Natural killer cell (primary cell): Measurements from ENCODE around the gene CTBP1. TPM values are rescaled to one million over a fixed set of nuclear protein-coding genes. Genes with fewer than 3 reads are reported as not detected.

Experiments
- ATAC-seq, 3 donors: fragments of 150-1000 bp in 2 of 3; fragments of 200-7000 bp in 1 of 3; cut with Tn5 transposase; 1 replicate in 1 of 3; 2 replicates in 2 of 3; pipeline ENCODE4 v1.10.0; 2021; ENCODE audit warnings: mild to moderate bottlenecking in 2 of 3, moderate library complexity in 2 of 3
- DNase-seq, 2 donors: peaks; one replicate each; pipeline versions ENCODE4 v3.0.0 to v3.0.0-alpha.2; 2013 to 2021; ENCODE audit warnings: mixed read lengths in 1 of 2
- H3K27ac ChIP-seq: one replicate; pipeline ENCODE4 v1.5.1; 2013; ENCODE audit warnings: mild to moderate bottlenecking, low read length
- H3K27me3 ChIP-seq: one replicate; pipeline ENCODE4 v1.6.1; 2013; ENCODE audit warnings: low read length; ENCODE audit not compliant: control insufficient read depth, insufficient read depth
- H3K36me3 ChIP-seq: one replicate; pipeline ENCODE4 v1.6.1; 2013; ENCODE audit warnings: low read length; ENCODE audit not compliant: control insufficient read depth, insufficient read depth
- H3K4me1 ChIP-seq: one replicate; pipeline ENCODE4 v1.6.1; 2013; ENCODE audit warnings: low read length; ENCODE audit not compliant: control insufficient read depth, insufficient read depth
- H3K4me3 ChIP-seq: one replicate; pipeline ENCODE4 v1.5.1; 2013; ENCODE audit warnings: low read length
- H3K9me3 ChIP-seq: one replicate; pipeline ENCODE4 v1.6.1; 2013; ENCODE audit warnings: low read length; ENCODE audit not compliant: control insufficient read depth, insufficient read depth
- H3K27ac Mint-ChIP-seq, 2 donors: one replicate each; pipeline ENCODE4 v1.8.0; 2022; ENCODE audit warnings: mild to moderate bottlenecking in 2 of 2, mixed read lengths in 2 of 2, moderate library complexity in 1 of 2
- H3K27me3 Mint-ChIP-seq, 2 donors: one replicate each; pipeline ENCODE4 v1.8.0; 2022; ENCODE audit warnings: low read depth in 2 of 2, mixed read lengths in 2 of 2
- H3K36me3 Mint-ChIP-seq: one replicate; pipeline ENCODE4 v1.8.0; 2022; ENCODE audit warnings: mixed read lengths
- H3K4me1 Mint-ChIP-seq, 2 donors: one replicate each; pipeline ENCODE4 v1.8.0; 2022; ENCODE audit warnings: mixed read lengths in 2 of 2
- H3K4me3 Mint-ChIP-seq: one replicate; pipeline ENCODE4 v1.8.0; 2022; ENCODE audit warnings: mild to moderate bottlenecking, moderate library complexity, mixed read lengths
- H3K9me3 Mint-ChIP-seq, 2 donors: one replicate each; pipeline ENCODE4 v1.8.0; 2022; ENCODE audit warnings: mixed read lengths in 2 of 2
- WGBS: methylation state at CpG from one replicate; pipeline ENCODE4 v1.1.7; 2013; ENCODE audit warnings: missing lambda C conversion rate; ENCODE audit not compliant: insufficient coverage; 5-methylcytosine and 5-hydroxymethylcytosine counted together
- intact Hi-C: fragments of 100-400 bp; cut with micrococcal nuclease; formaldehyde crosslinking; loops from one replicate; pipeline ENCODE4 v1.14.2; 2022
- total RNA-seq, 4 donors: library from RNA; stranded (reverse); fragments of 120-200 nt in 1 of 4; gene quantifications; one replicate each; pipeline versions ENCODE4 v1.2.3 to v1.2.4, GENCODE V29; 2013 to 2022
- TF ChIP-seq, protein P1 (sequence below): fragments of 200-600 bp; IDR thresholded peaks from one replicate; pipeline ENCODE4 v1.8.0; 2022; ENCODE audit warnings: antibody characterized with exemption

CTBP1 gene
- total RNA-seq, 3 donors from 2014 or later (not counting 1 experiment from before 2014, with no cell fraction given) = 384 to 388 (median 388) TPM

DNA sequence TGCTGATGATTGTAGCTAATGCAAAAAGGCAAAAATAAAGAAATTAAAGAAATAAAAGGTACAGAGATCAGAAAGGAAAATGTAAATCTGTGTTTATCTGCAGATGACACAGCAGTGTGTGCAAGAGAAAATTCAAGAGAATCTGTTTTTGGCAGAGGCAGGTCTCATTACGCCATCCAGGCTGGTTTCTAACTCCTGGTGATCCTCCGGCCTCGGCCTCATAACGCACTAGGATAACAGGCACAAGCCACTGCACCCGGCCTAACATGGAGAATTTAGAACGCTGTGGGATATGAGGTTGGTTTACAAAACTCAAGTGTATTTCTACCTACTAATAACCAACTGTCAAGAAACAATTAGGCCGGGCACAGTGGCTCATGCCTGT lies 29.4 kb downstream of the CTBP1 start:
- H3K27ac ChIP-seq = peak overlapping the region; percentile 46
- no peak for ATAC-seq
- intact Hi-C loops = loop anchor here (2.0 to 5.0 kb wide), 2 partner anchors 17 to 52 kb away; no protein-coding TSS in a partner anchor
- Mint-ChIP-seq H3K27me3 (no peaks in the 10 kb centered on the region), H3K9me3 (no peaks in the 10 kb centered on the region), H3K4me1 (peaks cover 51 to 66% of the 10 kb centered on the region in 2 donors), H3K4me3 (peak overlapping the region; percentile 85), H3K36me3 (peaks cover 17% of the 10 kb centered on the region), H3K27ac (peak overlapping the region; percentile 81 to 95)
- TF ChIP-seq, protein P1, sequence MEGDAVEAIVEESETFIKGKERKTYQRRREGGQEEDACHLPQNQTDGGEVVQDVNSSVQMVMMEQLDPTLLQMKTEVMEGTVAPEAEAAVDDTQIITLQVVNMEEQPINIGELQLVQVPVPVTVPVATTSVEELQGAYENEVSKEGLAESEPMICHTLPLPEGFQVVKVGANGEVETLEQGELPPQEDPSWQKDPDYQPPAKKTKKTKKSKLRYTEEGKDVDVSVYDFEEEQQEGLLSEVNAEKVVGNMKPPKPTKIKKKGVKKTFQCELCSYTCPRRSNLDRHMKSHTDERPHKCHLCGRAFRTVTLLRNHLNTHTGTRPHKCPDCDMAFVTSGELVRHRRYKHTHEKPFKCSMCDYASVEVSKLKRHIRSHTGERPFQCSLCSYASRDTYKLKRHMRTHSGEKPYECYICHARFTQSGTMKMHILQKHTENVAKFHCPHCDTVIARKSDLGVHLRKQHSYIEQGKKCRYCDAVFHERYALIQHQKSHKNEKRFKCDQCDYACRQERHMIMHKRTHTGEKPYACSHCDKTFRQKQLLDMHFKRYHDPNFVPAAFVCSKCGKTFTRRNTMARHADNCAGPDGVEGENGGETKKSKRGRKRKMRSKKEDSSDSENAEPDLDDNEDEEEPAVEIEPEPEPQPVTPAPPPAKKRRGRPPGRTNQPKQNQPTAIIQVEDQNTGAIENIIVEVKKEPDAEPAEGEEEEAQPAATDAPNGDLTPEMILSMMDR = no peak
- WGBS = 77% methylated on average over 5 of the region's 7 CpGs
- DNase-seq = no peak
- peaks cover 80% of the 10 kb centered on the region for H3K4me1 ChIP-seq
- H3K27me3 ChIP-seq = no peaks in the 10 kb centered on the region
- H3K4me3 ChIP-seq = no peak overlapping the region
- H3K9me3 ChIP-seq = no peaks in the 10 kb centered on the region
- H3K36me3 ChIP-seq = peaks cover 46% of the 10 kb centered on the region

DNA sequence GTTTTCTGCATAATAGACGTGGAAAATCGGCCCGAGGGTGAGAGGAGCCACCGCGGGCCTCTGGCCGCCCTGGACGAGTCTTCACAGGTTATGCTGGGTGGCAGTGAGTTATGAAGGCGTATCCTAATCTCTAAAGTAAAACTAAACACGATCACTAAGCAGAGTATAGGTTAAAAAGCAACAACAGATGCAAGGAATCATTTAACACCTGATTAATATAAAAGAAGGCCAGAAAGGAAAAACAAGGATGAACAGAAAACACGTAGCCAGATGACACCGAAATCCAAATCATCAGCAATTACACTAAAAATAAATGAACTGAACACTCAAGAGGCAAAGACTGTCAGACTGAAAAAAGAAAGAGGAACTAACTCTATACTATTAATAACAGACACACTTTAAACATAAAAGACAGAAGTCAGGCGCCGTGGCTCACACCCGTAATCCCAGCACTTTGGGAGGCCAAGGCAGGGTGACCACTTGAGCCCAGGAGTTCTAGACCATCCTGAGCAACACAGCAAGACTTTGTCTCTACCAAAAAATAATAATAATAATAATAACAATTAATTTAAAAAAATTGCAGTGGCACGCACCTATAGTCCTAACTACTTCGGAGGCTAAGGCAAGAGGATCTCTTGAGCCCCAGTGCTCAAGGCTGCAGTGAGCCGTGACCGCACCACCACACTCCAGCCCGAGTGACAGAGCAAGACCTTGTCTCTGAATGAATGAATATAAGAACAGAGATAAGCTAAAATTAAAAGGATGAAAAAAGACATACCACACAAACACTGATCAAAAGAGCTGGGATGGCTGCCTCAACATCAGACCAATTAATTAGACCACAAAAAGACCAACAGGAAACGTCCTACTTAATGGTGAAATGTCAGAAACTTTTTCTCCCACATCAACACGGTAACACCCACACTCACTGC lies 30.0 kb downstream of the CTBP1 start:
- Mint-ChIP-seq H3K27me3 (no peaks in the 10 kb centered on the region), H3K4me1 (peaks cover 45 to 59% of the 10 kb centered on the region in 2 donors), H3K9me3 (no peaks in the 10 kb centered on the region), H3K4me3 (peak overlapping the region; percentile 89), H3K36me3 (peaks cover 12% of the 10 kb centered on the region), H3K27ac (peak overlapping the region; percentile 81 to 95)
- Histone ChIP-seq H3K27ac (peak overlapping the region; percentile 46), H3K4me3 (no peak overlapping the region), H3K36me3 (peaks cover 46% of the 10 kb centered on the region), H3K4me1 (peaks cover 79% of the 10 kb centered on the region), H3K9me3 (no peaks in the 10 kb centered on the region), H3K27me3 (no peaks in the 10 kb centered on the region)
- WGBS = 42% methylated on average over 13 of the region's 21 CpGs
- TF ChIP-seq, protein P1 = no peak
- DNase-seq (no peak), ATAC-seq (peak; percentile 43 to 53 (median 46))
- intact Hi-C loops = loop anchor here (2.0 to 5.0 kb wide), 2 partner anchors 16 to 52 kb away; no protein-coding TSS in a partner anchor

DNA sequence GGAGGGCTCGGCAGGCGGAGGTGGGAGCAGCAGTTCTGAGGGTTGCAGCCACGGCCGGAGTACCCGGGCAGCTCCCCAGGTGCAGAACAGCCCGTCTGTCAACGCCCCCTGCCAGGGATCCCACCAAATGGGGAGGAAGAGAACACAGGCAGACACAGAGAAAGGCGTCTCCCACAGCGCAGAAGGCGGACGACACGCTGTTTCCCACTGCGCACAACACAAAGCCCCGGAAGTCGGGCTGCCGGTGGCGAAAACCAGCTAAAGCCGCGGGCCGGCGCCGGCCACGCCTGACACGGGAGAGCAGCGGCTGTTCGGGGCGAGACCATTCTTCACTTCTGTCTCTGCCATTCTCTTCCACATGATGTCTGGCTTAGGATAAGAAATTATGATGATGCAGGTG lies 31.6 kb downstream of the CTBP1 start:
- H3K4me1 Mint-ChIP-seq = peaks cover 45 to 48% of the 10 kb centered on the region in 2 donors
- H3K27me3 Mint-ChIP-seq = no peaks in the 10 kb centered on the region
- H3K27ac ChIP-seq = peak overlapping the region; percentile 74

More for the DNA sequence above, 31.6 kb downstream of the CTBP1 start:
- H3K27ac Mint-ChIP-seq = peak overlapping the region; percentile 81 to 95
- ATAC-seq (no peak), DNase-seq (no peak)
- intact Hi-C loops = loop anchor here (5.0 kb wide), 1 partner anchor 50 kb away; no protein-coding TSS in a partner anchor
- H3K36me3 Mint-ChIP-seq = peaks cover 12% of the 10 kb centered on the region
- Histone ChIP-seq H3K9me3 (no peaks in the 10 kb centered on the region), H3K4me1 (peaks cover 64% of the 10 kb centered on the region), H3K4me3 (peak overlapping the region; percentile 17), H3K27me3 (no peaks in the 10 kb centered on the region), H3K36me3 (peaks cover 52% of the 10 kb centered on the region)
- 87% methylated on average over 27 of the region's 27 CpGs for whole genome bisulfite sequencing
- TF ChIP-seq, protein P1 = no peak
- H3K4me3 Mint-ChIP-seq = peak overlapping the region; percentile 89
- no peaks in the 10 kb centered on the region for H3K9me3 Mint-ChIP-seq
